HepG2 (cell line): Measurements from ENCODE around the gene EIF4EBP3. TPM values are rescaled to one million over a fixed set of nuclear protein-coding genes. Genes with fewer than 3 reads are reported as not detected.

Experiments used
- ATAC-seq: fragments of 200-7000 bp; cut with Tn5 transposase; 3 replicates; pipeline ENCODE4 v1.9.1; 2020; ENCODE audit warnings: mild to moderate bottlenecking, moderate library complexity
- BruUV-seq: library from RNA; stranded (reverse); fragments of 400-500 nt; replicated peaks from 2 replicates; lab custom pipeline; 2021; lab: Mats Ljungman, UMichigan
- CTCF ChIA-PET: fragments of 300-600 bp; formaldehyde crosslinking; extraction: SDS; loops from one replicate; lab custom pipeline; 2021; ENCODE audit warnings: low total read pairs, inconsistent platforms, low intra/inter-chr PET ratio; lab: Yijun Ruan, JAX
- POLR2A ChIA-PET: fragments of 350-600 bp; sonication (Branson Sonifier 250); formaldehyde crosslinking; loops from one replicate; lab custom pipeline; 2020; ENCODE audit warnings: antibody characterized with exemption, inconsistent platforms; lab: Yijun Ruan, JAX
- DNase-seq: peaks from one replicate; pipeline ENCODE4 v3.0.0-alpha.2; 2015; ENCODE audit warnings: low spot score
- FAIRE-seq: peaks from 3 replicates; lab custom pipeline; 2011; peaks lifted over from hg19 to GRCh38; lab: Jason Lieb, UNC
- H2AFZ ChIP-seq: one replicate; pipeline ENCODE4 v1.6.1; 2011; ENCODE audit warnings: low read length, inconsistent platforms
- H3K27ac ChIP-seq: fragments of 300-600 bp; 3 replicates; pipeline ENCODE4 v1.8.0; 2011; ENCODE audit warnings: mixed run types, mild to moderate bottlenecking, mixed read lengths, low read length, inconsistent platforms; ENCODE audit not compliant: insufficient read depth; ENCODE audit errors: extremely low read length
- H3K27me3 ChIP-seq, 2 experiments: fragments of 200-600 bp in 1 of 2; 2 replicates in 1 of 2; 3 replicates in 1 of 2; pipeline versions ENCODE4 v1.6.0 to v1.8.0; 2011; ENCODE audit warnings: low read length in 2 of 2, mild to moderate bottlenecking in 2 of 2, moderate library complexity in 2 of 2, inconsistent platforms in 1 of 2; ENCODE audit not compliant: insufficient read depth in 2 of 2, control insufficient read depth in 1 of 2
- H3K36me3 ChIP-seq, 2 experiments: fragments of 200-600 bp in 1 of 2; replicated peaks in 1 of 2; 2 replicates in 1 of 2; 3 replicates in 1 of 2; pipeline versions ENCODE4 v1.5.1 to v1.8.0; 2011; ENCODE audit warnings: low read length in 2 of 2, inconsistent platforms in 1 of 2; ENCODE audit not compliant: insufficient read depth in 2 of 2, control insufficient read depth in 1 of 2
- H3K4me1 ChIP-seq: 2 replicates; pipeline ENCODE4 v1.5.1; 2012; ENCODE audit warnings: low read length, inconsistent platforms; ENCODE audit not compliant: insufficient read depth
- H3K4me2 ChIP-seq: 2 replicates; pipeline ENCODE4 v1.6.0; 2011; ENCODE audit warnings: low read depth, low read length, inconsistent platforms
- H3K4me3 ChIP-seq, 3 experiments: fragments of 200-600 bp in 1 of 3; sonication (generic), shearing (Covaris generic) in 1 of 3; replicated peaks in 1 of 3; 2 replicates each; pipeline ENCODE4 v1.5.1; 2011 to 2016; ENCODE audit warnings: low read length in 3 of 3, inconsistent platforms in 2 of 3, low read depth in 2 of 3, mild to moderate bottlenecking in 2 of 3, control low read depth in 1 of 3, mixed read lengths in 1 of 3; ENCODE audit not compliant: insufficient read depth in 1 of 3
- H3K79me2 ChIP-seq: one replicate; pipeline ENCODE4 v1.6.1; 2011; ENCODE audit warnings: low read length, inconsistent platforms; ENCODE audit not compliant: insufficient read depth
- H3K9ac ChIP-seq: 2 replicates; pipeline ENCODE4 v1.6.0; 2011; ENCODE audit warnings: mild to moderate bottlenecking, low read depth, low read length, inconsistent platforms; ENCODE audit not compliant: insufficient read depth
- H3K9me3 ChIP-seq: 2 replicates; pipeline ENCODE4 v1.5.1; 2012; ENCODE audit warnings: mild to moderate bottlenecking, low read length
- H4K20me1 ChIP-seq: 2 replicates; pipeline ENCODE4 v1.6.0; 2011; ENCODE audit warnings: inconsistent platforms, mild to moderate bottlenecking, low read length, moderate library complexity; ENCODE audit not compliant: insufficient read depth
- AGO1 ChIP-seq: fragments of 200-400 bp; formaldehyde crosslinking; IDR thresholded peaks from 2 replicates; pipeline ENCODE4 v1.6.1; 2017; ENCODE audit warnings: mild to moderate bottlenecking, low read depth, low read length, moderate library complexity; ENCODE audit not compliant: poor library complexity, severe bottlenecking
- ATF3 ChIP-seq: sonication (generic); formaldehyde crosslinking; IDR thresholded peaks from 2 replicates; pipeline ENCODE4 v1.4.0; 2020; ENCODE audit warnings: missing genetic modification reagents
- ATRX ChIP-seq: sonication (generic); formaldehyde crosslinking; IDR thresholded peaks from 2 replicates; pipeline ENCODE4 v1.4.0; 2020; ENCODE audit warnings: missing genetic modification reagents, borderline replicate concordance
- CHCHD3 ChIP-seq: sonication (generic); formaldehyde crosslinking; IDR thresholded peaks from 2 replicates; pipeline ENCODE4 v1.8.0; 2022; ENCODE audit warnings: mild to moderate bottlenecking, missing genetic modification reagents, moderate library complexity
- ELF4 ChIP-seq: sonication (generic); formaldehyde crosslinking; IDR thresholded peaks from 2 replicates; pipeline ENCODE4 v1.5.0; 2020; ENCODE audit warnings: missing genetic modification reagents, mild to moderate bottlenecking, moderate library complexity, borderline replicate concordance
- GPN1 ChIP-seq: sonication (generic); formaldehyde crosslinking; IDR thresholded peaks from 2 replicates; pipeline ENCODE4 v1.5.1; 2020; ENCODE audit warnings: missing genetic modification reagents, borderline replicate concordance
- GRHL1 ChIP-seq: sonication (generic); formaldehyde crosslinking; conservative IDR thresholded peaks from 2 replicates; pipeline ENCODE4 v1.8.0; 2022; ENCODE audit warnings: missing genetic modification reagents
- KAT2B ChIP-seq: fragments of 150-350 bp; IDR thresholded peaks from 2 replicates; pipeline ENCODE4 v1.6.1; 2014; ENCODE audit warnings: low read depth, low read length, borderline replicate concordance
- KAT7 ChIP-seq: IDR thresholded peaks from 2 replicates; pipeline ENCODE4 v1.6.1; 2018; ENCODE audit warnings: borderline replicate concordance, missing compliant biosample characterization
- MAF1 ChIP-seq: sonication (generic); formaldehyde crosslinking; IDR thresholded peaks from 2 replicates; pipeline ENCODE4 v1.5.0; 2020; ENCODE audit warnings: missing genetic modification reagents, borderline replicate concordance
- NCOA2 ChIP-seq: sonication (generic); formaldehyde crosslinking; IDR thresholded peaks from 2 replicates; pipeline ENCODE4 v1.8.0; 2022; ENCODE audit warnings: inconsistent platforms
- RCOR2 ChIP-seq: IDR thresholded peaks from 2 replicates; pipeline ENCODE4 v1.6.1; 2016; ENCODE audit warnings: missing biosample characterization, missing genetic modification reagents
- SNAI1 ChIP-seq: sonication (generic); formaldehyde crosslinking; IDR thresholded peaks from 2 replicates; pipeline ENCODE4 v1.5.0; 2020; ENCODE audit warnings: mild to moderate bottlenecking, missing genetic modification reagents, borderline replicate concordance
- ZBTB21 ChIP-seq: sonication (generic); formaldehyde crosslinking; IDR thresholded peaks from 2 replicates; pipeline ENCODE4 v1.4.0; 2020; ENCODE audit warnings: missing genetic modification reagents
- ZBTB34 ChIP-seq: sonication (generic); formaldehyde crosslinking; IDR thresholded peaks from 2 replicates; pipeline ENCODE4 v1.8.0; 2022; ENCODE audit warnings: mild to moderate bottlenecking, missing genetic modification reagents
- ZFP1 ChIP-seq: IDR thresholded peaks from 2 replicates; pipeline ENCODE4 v1.6.1; 2016
- ZNF281 ChIP-seq: sonication (generic); formaldehyde crosslinking; IDR thresholded peaks from 2 replicates; pipeline ENCODE4 v1.4.0; 2020; ENCODE audit warnings: missing genetic modification reagents, borderline replicate concordance
- ZNF382 ChIP-seq: sonication (generic); formaldehyde crosslinking; IDR thresholded peaks from 2 replicates; pipeline ENCODE4 v1.5.0; 2020; ENCODE audit warnings: missing genetic modification reagents, mild to moderate bottlenecking, borderline replicate concordance
- WGBS: methylation state at CpG from one replicate; pipeline ENCODE4 v1.1.6; 2017; ENCODE audit warnings: low lambda C conversion rate; 5-methylcytosine and 5-hydroxymethylcytosine counted together
- in situ Hi-C: cut with HindIII; loops from 2 replicates; pipeline ENCODE4 v1.10.0; 2017; ENCODE audit warnings: low pct_unique_long_range_greater_than_20kb; ENCODE audit not compliant: extremely low pct_ligation_motif_present
- intact Hi-C: fragments of 100-400 bp; cut with micrococcal nuclease; formaldehyde crosslinking; loops from one replicate; pipeline ENCODE4 v1.10.0; 2022; ENCODE audit not compliant: unreplicated experiment
- polyA plus RNA-seq, 8 experiments: library from polyadenylated mRNA; depleted of rRNA in 3 of 8; stranded (reverse) in 7 of 8; unstranded in 1 of 8; fragments of >200 nt; fragmentation: Illumina TruSeq in 4 of 8; extraction: Trizol in 4 of 8; gene quantifications; 2 replicates each; pipeline versions ENCODE4 v1.2.1 to v1.2.3, GENCODE V29; 2011 to 2016; ENCODE audit warnings: low read depth in 4 of 8, missing spikeins in 1 of 8, mixed read lengths in 1 of 8; ENCODE audit not compliant: insufficient read depth in 1 of 8
- total RNA-seq, 5 experiments: library from RNA; depleted of rRNA; stranded (reverse); fragments of >200 nt; fragmentation: Illumina TruSeq; extraction: Trizol; gene quantifications; 2 replicates each; pipeline ENCODE4 v1.2.3, GENCODE V29; 2016; ENCODE audit warnings: low read depth in 1 of 5

EIF4EBP3 gene
- total and polyA plus RNA-seq, 2 of the 13 experiments (the other 11 are each of a cell fraction or from before 2014, with no cell fraction given): 0.61 to 1.7 TPM

- TF ChIP-seq ZBTB34 (CRISPR knock-in tag): no peak
- TF ChIP-seq ZNF382: no peak
- TF ChIP-seq ZNF281 (CRISPR knock-in tag): no peak
- no peak for TF ChIP-seq GRHL1
- TF ChIP-seq CHCHD3 (CRISPR knock-in tag): no peak
Observed at GRCh38 chr5:140542972-140543371, 4.5 kb upstream of the EIF4EBP3 start (continued).

GRCh38 chr5:140544986-140545385 lies 2.5 kb upstream of the EIF4EBP3 start:
- Histone ChIP-seq H3K79me2 (no peaks in the 10 kb centered on the region), H3K27ac (no peak overlapping the region), H3K9ac (no peak overlapping the region), H3K9me3 (no peaks in the 10 kb centered on the region), H3K36me3 (peaks cover 9 to 46% of the 10 kb centered on the region in 2 experiments), H3K4me3 (no peak overlapping the region), H3K4me1 (peaks cover 27% of the 10 kb centered on the region), H3K4me2 (no peak overlapping the region), H4K20me1 (no peaks in the 10 kb centered on the region), H3K27me3 (no peaks in the 10 kb centered on the region), H2AFZ (no peak overlapping the region)
- intact Hi-C loops: loop anchor here (5.0 kb wide), 1 partner anchor 182 kb away; no protein-coding TSS in a partner anchor
- no peak for FAIRE-seq
- DNase-seq: no peak
- CTCF ChIA-PET: no interaction called here
- no TSS peak for BruUV-seq
- 94% methylated on average over 7 of the region's 7 CpGs for WGBS
- in situ Hi-C loops: no loop called here
- POLR2A ChIA-PET: no interaction called here
- no peak for ATAC-seq
- TF ChIP-seq KAT2B (no peak), GPN1 (CRISPR knock-in tag) (no peak), KAT7 (no peak), RCOR2 (CRISPR knock-in tag) (no peak), ZFP1 (no peak), ELF4 (CRISPR knock-in tag) (no peak), ATRX (CRISPR knock-in tag) (no peak), SNAI1 (CRISPR knock-in tag) (no peak), NCOA2 (CRISPR knock-in tag) (no peak), ZBTB21 (CRISPR knock-in tag) (no peak), MAF1 (CRISPR knock-in tag) (no peak), AGO1 (no peak), ATF3 (CRISPR knock-in tag) (no peak)
